GM23338 (cell line): Measurements from ENCODE around the gene POLK.

Experiments used
- CTCF ChIP-seq, 2 experiments: fragments of 200-600 bp in 1 of 2; sonication (generic) in 1 of 2; conservative IDR thresholded peaks; 2 replicates each; pipeline versions ENCODE4 v1.5.1 to v1.6.1; 2016 to 2017; ENCODE audit warnings: antibody characterized with exemption in 2 of 2, low read depth in 2 of 2, mild to moderate bottlenecking in 2 of 2, moderate library complexity in 1 of 2
- ETS1 ChIP-seq: IDR thresholded peaks from 2 replicates; pipeline ENCODE4 v1.6.1; 2016; ENCODE audit warnings: antibody characterized with exemption
- EZH2 ChIP-seq: fragments of 200-600 bp; sonication (generic); IDR thresholded peaks from one replicate; pipeline ENCODE4 v1.8.0; 2017; ENCODE audit warnings: antibody characterized with exemption, mild to moderate bottlenecking, low read depth; ENCODE audit not compliant: unreplicated experiment
- EZH2phosphoT487 ChIP-seq: fragments of 200-600 bp; sonication (generic); IDR thresholded peaks from one replicate; pipeline ENCODE4 v1.8.1; 2018; ENCODE audit warnings: antibody characterized with exemption; ENCODE audit not compliant: unreplicated experiment
- POLR2AphosphoS5 ChIP-seq: IDR thresholded peaks from 2 replicates; pipeline ENCODE4 v1.6.1; 2016; ENCODE audit warnings: antibody characterized with exemption, low read depth

- no peak for TF ChIP-seq CTCF (conservative IDR thresholded peaks at IDR 0.05; ENCODE audit: low read depth in 2 of 2)
- TF ChIP-seq POLR2AphosphoS5, result no peak
- no peak for TF ChIP-seq EZH2
- no peak for TF ChIP-seq ETS1
- no peak for TF ChIP-seq EZH2phosphoT487
Observed at GRCh38 chr5:75558981-75559632, 47.4 kb downstream of the POLK start.
